GM19468 (cell line): ENCODE measurements around the gene MAPK7.
"Not testable (repeated sequence)": the region's sequence is repeated elsewhere in the genome, so short reads cannot be mapped to it uniquely, and the experiment has no call there.

ENCODE experiments used
- ATAC-seq: cut with Tn5 transposase; IDR thresholded peaks from one replicate; pipeline ENCODE4 v1.9.1; 2021; ENCODE audit warnings: mild to moderate bottlenecking, moderate library complexity, moderate number of reproducible peaks; ENCODE audit not compliant: unreplicated experiment; ENCODE audit errors: extremely low read depth

Gene MAPK7

GRCh38 chr17:19342611-19343255 is 35.6 kb upstream of the MAPK7 start:
- ATAC-seq = no peak

DNA sequence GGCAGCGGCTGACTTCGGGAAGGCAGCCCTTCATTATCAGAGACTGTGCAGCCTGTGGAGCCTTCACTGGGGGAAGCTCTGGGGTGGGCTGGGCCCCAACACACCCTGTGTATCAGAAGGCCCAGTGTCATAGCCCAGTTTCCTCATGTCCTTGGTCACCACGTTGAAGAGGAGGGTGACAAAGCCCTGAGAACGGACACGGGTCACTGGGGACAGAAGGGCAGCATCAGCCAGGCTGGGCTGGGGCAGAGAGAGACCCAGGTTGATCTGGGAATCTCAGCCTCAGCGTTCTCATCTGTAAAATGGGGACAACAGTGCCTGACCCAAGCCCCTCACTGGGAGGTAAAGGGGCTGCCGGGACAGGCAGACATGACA is 35.1 kb upstream of the MAPK7 start:
- ATAC-seq = no peak

GRCh38 chr17:19343671-19344151 is 34.6 kb upstream of the MAPK7 start:
- no peak for ATAC-seq

DNA sequence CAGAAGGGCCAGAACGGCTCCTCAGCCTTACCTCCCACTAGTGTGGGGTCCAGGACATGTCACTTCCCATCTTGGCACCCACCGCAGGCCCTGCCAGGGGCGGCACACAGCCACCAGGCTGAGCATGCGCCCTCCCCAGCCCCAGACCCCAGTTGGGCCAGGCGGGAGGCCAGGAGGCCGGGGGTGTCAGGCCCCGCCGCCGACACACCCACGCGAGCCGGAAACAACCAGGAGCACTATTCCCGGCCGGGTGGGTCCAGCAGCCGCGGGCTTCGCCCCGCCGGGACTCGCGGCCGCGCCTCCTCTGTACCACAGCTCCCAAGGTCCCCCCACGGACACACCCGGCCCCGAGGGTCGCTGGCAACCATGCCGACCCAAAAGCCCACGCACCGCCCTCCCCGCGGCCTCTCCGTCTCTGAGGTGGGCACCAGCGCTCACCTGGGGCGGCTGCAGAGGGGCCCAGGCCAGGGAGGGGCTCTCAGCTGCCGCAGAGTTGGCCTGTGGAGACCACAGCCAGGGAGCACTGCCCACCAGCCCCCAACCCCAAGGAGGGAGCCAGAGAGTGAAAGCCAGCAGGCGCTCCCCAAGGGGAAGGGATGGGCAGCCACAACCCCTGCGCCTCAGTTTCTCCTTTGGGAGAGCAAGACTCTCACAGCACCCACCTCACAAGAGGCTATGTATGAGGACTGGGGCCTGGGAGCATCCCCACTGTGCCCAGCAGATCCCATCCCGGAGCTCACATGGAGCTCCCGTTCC is 33.8 kb upstream of the MAPK7 start:
- no peak for ATAC-seq

GRCh38 chr17:19345067-19345460 is 33.2 kb upstream of the MAPK7 start:
- no peak for ATAC-seq

GRCh38 chr17:19345486-19346350 is 32.6 kb upstream of the MAPK7 start:
- ATAC-seq = no peak

DNA sequence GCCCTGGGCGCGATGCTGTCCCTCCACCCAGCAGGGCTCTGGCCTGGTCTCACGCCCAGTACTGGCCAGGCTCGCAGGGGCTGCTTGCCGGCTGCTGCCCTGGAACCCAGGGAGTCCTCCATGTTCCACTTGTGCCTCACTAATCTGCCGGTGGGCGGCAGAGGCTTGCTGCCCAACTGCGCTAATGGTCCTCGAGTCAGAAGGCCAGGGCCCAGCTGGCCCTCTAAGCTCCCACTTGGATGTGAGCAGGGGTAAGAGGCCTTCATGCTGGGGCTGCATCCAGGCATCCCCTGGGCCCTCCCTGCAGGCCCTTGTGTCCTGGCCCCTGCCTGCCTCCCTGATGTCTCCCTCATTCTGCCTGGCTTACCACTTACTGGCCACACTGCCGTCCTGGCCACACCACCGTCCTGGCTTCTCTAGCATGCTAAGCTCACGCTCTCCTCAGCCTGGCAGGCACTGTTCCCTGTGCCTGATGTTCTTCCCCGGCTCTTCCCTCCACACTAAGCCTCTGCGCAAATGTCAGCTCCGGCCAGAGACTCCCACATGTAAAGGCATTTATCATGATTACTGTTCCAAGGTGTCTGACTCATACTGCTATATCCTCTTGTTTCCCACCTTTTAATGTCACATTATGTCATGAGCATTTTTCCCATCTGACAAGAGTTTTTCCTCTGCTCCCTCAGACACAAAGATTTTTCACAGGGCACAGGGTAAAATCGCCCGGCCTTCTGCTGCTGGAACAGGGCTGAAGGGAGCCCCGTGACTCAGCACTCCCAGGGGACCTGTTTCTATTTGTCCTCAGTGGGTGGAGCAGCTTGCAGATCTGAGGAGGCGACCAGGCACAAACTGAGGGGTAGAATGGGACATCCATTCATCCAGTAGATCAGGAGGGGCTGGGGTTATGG is 31.7 kb upstream of the MAPK7 start:
- no peak for ATAC-seq

DNA sequence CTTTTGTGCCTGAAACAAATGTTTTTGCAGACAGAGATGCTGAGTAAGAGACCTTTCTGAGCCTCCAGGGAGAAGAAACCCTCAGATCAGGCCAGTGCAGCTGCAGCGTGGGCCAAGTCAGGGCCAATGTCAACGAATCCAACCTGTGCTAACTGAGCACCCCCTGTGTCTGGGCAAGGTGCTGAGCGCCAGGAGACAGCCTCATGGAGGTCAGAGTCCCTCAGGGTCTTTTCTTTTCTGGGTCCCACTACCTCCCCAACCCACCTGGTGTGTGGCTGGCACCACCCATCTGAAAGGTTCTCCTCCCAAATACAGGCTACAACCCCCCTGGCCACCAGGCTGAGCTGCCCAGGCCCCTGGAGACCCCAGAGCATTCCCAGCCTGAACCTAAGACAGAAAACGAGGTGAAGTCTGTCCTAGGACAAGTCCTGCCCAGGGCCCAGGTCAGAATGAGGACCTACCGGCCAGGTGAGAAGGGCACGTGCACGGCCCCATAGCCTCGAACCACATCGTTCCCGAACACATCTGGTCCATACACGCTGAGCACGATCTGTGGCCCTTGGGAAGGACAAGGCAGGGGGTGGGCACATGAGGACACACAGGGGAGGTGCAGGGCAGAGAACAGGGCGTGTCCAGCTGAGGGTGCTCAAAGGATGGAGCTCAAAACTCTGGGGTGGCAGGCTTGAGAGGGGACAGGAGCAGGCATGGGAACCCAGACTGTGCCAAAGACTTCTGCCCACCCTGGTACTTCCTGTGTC is 30.8 kb upstream of the MAPK7 start:
- ATAC-seq = no peak

GRCh38 chr17:19348081-19348650 is 30.1 kb upstream of the MAPK7 start:
- no peak for ATAC-seq

DNA sequence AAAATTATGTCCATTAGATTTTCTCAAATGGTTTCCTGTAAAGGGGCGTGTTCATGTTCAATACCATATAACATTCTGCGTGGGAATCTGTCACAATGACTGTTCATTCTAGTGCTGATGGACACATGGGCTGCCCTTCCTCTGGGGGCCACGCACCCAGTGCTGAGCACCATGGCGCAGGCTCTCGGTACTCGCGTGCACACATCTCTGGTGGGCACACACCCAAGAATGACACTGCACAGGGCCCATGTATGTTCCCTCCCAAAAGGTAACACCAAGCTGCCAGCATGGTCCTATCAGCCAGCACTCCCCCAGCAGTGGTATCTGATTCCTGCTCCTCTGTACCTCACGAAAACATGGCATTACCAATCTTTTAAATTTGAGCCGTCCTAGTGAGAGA is 29.5 kb upstream of the MAPK7 start:
- ATAC-seq = no peak

GRCh38 chr17:19353401-19353800 is 24.9 kb upstream of the MAPK7 start:
- not testable (repeated sequence) for ATAC-seq

- no peak for ATAC-seq
These were observed 23.6 kb upstream of the MAPK7 start for GRCh38 chr17:19354748-19355147.

- ATAC-seq = no peak
These were observed 20.9 kb upstream of the MAPK7 start for GRCh38 chr17:19357351-19357750.

GRCh38 chr17:19357761-19358160 is 20.5 kb upstream of the MAPK7 start:
- ATAC-seq = no peak

- ATAC-seq = no peak
These were observed 19.1 kb upstream of the MAPK7 start for GRCh38 chr17:19359151-19359550.

- ATAC-seq = no peak
These were observed 18.4 kb upstream of the MAPK7 start for GRCh38 chr17:19359856-19360255.

GRCh38 chr17:19360772-19361171 is 17.5 kb upstream of the MAPK7 start:
- ATAC-seq = no peak

GRCh38 chr17:19361326-19361725 is 17.0 kb upstream of the MAPK7 start:
- ATAC-seq = no peak

DNA sequence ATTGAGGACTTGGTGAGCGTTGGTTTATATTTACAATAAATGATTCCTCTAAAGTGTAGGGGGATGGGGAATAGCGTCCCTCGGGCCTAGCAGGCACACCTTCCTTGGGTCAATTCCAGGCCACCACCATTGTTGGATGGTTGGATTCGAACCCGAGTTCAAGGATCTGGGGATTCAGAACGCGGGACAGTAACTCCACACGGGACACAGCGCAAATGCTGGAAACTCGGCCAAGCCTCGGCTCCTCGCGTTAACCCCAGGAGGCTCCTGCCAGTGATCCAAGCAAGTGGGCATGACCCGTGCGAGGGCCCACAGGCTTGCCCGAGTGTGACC is 16.4 kb upstream of the MAPK7 start:
- no peak for ATAC-seq
